ENCODE data around the gene NXPH1. TPM values are rescaled to one million over a fixed set of nuclear protein-coding genes. Genes with fewer than 3 reads are reported as not detected.

NXPH1 gene
- total RNA-seq, 2 donors from 2014 or later: not detected

- DNase-seq (ENCODE audit: low spot score): no peak
- H3K4me1 Mint-ChIP-seq (ENCODE audit: low read depth in 2 of 2): no peaks in the 10 kb centered on the region
- no peaks in the 10 kb centered on the region for H3K27me3 Mint-ChIP-seq
- H3K9me3 Mint-ChIP-seq: peaks cover 4% of the 10 kb centered on the region
- H3K4me3 Mint-ChIP-seq: no peak overlapping the region
- H3K36me3 Mint-ChIP-seq: no peaks in the 10 kb centered on the region
- no peak overlapping the region for H3K27ac Mint-ChIP-seq
- no peak for ATAC-seq
Measured at GRCh38 chr7:8566016-8566415, 132.6 kb downstream of the NXPH1 start.

DNA sequence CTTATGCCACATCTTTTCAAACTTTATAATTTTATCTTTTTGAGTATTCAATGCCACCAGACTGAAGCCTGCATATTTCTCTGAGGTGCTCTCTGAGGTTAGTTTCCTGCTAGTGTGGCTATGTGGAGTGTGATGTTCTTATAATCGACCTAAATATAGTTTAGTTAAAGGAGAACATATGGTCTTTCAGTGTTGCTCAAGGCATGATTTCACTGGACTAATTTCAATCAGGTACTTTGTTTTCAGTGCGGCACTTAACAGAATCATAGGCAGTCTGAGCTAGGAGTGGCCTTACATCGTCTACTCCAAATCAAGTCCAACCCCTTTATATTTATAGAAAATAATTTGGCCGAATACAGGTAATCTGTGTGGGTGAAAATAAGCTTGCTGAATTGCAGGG, 134.2 kb downstream of the NXPH1 start:
- no peak overlapping the region for H3K4me3 Mint-ChIP-seq
- no peak overlapping the region for H3K27ac Mint-ChIP-seq
- no peaks in the 10 kb centered on the region for H3K36me3 Mint-ChIP-seq
- no peak for ATAC-seq
- H3K4me1 Mint-ChIP-seq (ENCODE audit: low read depth in 2 of 2): no peaks in the 10 kb centered on the region
- no peaks in the 10 kb centered on the region for H3K27me3 Mint-ChIP-seq
- no peak for DNase-seq (ENCODE audit: low spot score)
- H3K9me3 Mint-ChIP-seq: peaks cover 4% of the 10 kb centered on the region

GRCh38 chr7:8579661-8580194, 146.3 kb downstream of the NXPH1 start:
- Mint-ChIP-seq H3K9me3 (peaks cover 3% of the 10 kb centered on the region), H3K27ac (no peak overlapping the region), H3K36me3 (no peaks in the 10 kb centered on the region), H3K4me3 (no peak overlapping the region), H3K4me1 (ENCODE audit: low read depth in 2 of 2) (no peaks in the 10 kb centered on the region), H3K27me3 (no peaks in the 10 kb centered on the region)
- no peak for ATAC-seq
- no peak for DNase-seq (ENCODE audit: low spot score)

DNA sequence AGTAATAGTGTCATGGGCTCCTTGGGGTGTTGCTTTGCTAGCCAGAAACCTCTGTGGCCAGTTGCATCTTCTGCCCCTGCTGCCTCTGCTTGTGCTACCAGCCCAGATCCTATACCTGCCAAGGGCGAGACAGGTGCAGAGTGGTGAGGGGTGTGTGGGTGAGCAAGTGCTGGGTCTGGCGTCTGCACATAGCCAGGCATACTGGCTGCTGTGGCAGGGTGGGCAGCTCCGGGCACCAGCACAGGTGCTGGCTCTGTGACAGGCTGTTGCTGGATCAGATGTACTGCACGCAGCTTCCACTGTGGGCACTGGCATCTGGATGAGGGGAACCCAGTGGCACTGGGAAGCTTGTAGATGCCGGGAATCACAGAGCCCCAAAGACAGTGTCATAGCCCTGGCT, 148.4 kb downstream of the NXPH1 start:
- H3K27ac Mint-ChIP-seq: no peak overlapping the region
- H3K9me3 Mint-ChIP-seq: peaks cover 8% of the 10 kb centered on the region
- no peaks in the 10 kb centered on the region for H3K27me3 Mint-ChIP-seq
- no peaks in the 10 kb centered on the region for H3K4me1 Mint-ChIP-seq (ENCODE audit: low read depth in 2 of 2)
- no peak overlapping the region for H3K4me3 Mint-ChIP-seq
- H3K36me3 Mint-ChIP-seq: no peaks in the 10 kb centered on the region
- DNase-seq (ENCODE audit: low spot score): no peak
- peak; percentile 45 to 57 for ATAC-seq

DNA sequence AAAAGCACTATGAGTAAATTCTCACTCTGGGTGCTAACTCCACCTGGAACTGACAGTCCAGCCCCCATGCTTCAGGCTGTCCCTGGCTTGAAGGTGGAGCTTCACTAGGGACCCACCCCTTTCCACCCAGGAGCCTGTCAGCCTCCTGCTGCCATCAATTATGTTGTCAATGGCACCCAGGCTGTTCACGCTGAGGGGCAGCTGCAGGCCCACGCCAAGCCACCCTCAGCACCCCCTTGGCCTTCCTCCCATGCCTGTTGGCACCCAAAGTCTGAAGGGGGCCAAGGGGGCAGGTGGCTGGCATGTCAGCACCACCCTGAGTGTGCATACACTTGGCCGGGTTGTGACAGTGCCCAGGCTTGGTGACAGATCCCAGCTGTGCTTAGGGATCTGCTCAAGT, 149.3 kb downstream of the NXPH1 start:
- Mint-ChIP-seq H3K4me3 (no peak overlapping the region), H3K36me3 (no peaks in the 10 kb centered on the region), H3K27me3 (no peaks in the 10 kb centered on the region), H3K27ac (no peak overlapping the region), H3K4me1 (ENCODE audit: low read depth in 2 of 2) (no peaks in the 10 kb centered on the region), H3K9me3 (peaks cover 8% of the 10 kb centered on the region)
- DNase-seq (ENCODE audit: low spot score) (no peak), ATAC-seq (no peak)

DNA sequence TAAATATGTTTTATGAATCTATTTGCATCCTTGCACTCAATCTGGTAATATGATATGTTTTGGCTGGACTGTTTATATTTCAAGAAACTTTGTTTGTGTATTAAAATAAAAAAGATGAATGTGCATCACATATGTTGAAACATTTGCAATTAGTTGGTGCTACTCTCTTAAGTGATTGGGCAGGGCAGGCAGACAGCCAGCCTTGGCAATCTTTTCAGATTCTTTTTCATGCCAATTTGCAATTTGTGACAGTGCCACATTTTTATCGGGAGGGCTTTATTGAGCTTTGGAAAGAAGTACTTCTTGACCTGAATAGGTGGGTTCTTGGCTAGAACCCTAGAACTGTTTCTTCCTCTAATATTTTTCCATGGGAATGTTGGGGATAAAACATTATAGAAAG, 152.2 kb downstream of the NXPH1 start:
- no peaks in the 10 kb centered on the region for H3K27me3 Mint-ChIP-seq
- no peaks in the 10 kb centered on the region for H3K36me3 Mint-ChIP-seq
- ATAC-seq (no peak), DNase-seq (ENCODE audit: low spot score) (no peak)
- no peaks in the 10 kb centered on the region for H3K4me1 Mint-ChIP-seq (ENCODE audit: low read depth in 2 of 2)
- H3K9me3 Mint-ChIP-seq: peaks cover 8% of the 10 kb centered on the region
- H3K27ac Mint-ChIP-seq: no peak overlapping the region
- no peak overlapping the region for H3K4me3 Mint-ChIP-seq

DNA sequence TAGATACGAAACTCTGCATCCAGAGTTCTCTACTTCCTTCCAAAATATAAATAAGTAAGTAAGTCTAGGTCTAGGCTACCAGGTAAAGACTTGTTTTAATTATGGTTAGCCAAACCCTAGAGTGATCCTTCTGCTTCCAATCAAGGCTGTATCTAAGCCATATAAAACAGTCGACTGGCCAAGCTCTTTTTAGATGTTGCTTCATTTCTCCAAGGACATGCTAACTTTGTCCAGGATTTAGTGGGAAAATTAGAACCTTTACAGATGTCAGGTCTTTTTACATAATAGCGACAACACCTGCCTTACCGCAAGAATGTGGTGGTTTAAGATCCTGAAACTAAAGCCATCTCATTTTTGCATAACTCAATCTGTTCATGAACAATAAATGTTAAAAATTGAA, 156.8 kb downstream of the NXPH1 start:
- no peaks in the 10 kb centered on the region for H3K36me3 Mint-ChIP-seq
- H3K4me3 Mint-ChIP-seq: no peak overlapping the region
- ATAC-seq (no peak), DNase-seq (ENCODE audit: low spot score) (no peak)
- no peaks in the 10 kb centered on the region for H3K27me3 Mint-ChIP-seq
- H3K27ac Mint-ChIP-seq: no peak overlapping the region
- H3K9me3 Mint-ChIP-seq: peaks cover 9% of the 10 kb centered on the region
- no peaks in the 10 kb centered on the region for H3K4me1 Mint-ChIP-seq (ENCODE audit: low read depth in 2 of 2)

DNA sequence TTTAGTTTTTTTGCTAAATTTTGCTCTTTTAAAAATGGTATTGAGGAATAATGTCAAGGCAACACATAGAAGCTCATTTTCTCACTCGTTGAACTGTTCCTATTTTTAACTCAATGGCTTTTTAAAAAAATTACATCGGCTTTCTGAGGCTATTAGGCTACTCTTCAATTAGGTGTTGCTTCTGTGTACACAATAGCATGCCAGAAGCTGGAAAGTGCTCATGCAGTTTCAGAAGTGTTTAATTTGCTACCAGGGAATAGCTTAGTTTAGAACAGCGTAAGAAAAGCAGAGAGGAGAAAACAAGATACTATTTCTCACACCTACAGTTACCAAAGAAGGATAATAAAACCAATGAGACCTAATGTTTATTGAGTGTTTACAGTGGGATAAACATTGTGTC, 157.4 kb downstream of the NXPH1 start:
- H3K4me1 Mint-ChIP-seq (ENCODE audit: low read depth in 2 of 2): no peaks in the 10 kb centered on the region
- no peak overlapping the region for H3K27ac Mint-ChIP-seq
- no peak for ATAC-seq
- no peaks in the 10 kb centered on the region for H3K27me3 Mint-ChIP-seq
- H3K4me3 Mint-ChIP-seq: no peak overlapping the region
- no peaks in the 10 kb centered on the region for H3K36me3 Mint-ChIP-seq
- peaks cover 9% of the 10 kb centered on the region for H3K9me3 Mint-ChIP-seq
- no peak for DNase-seq (ENCODE audit: low spot score)

- Mint-ChIP-seq H3K36me3 (no peaks in the 10 kb centered on the region), H3K4me1 (ENCODE audit: low read depth in 2 of 2) (no peaks in the 10 kb centered on the region), H3K9me3 (peaks cover 5% of the 10 kb centered on the region), H3K4me3 (no peak overlapping the region), H3K27me3 (no peaks in the 10 kb centered on the region), H3K27ac (no peak overlapping the region)
- no peak for DNase-seq (ENCODE audit: low spot score)
- ATAC-seq: no peak
Measured at GRCh38 chr7:8591289-8591688, 157.9 kb downstream of the NXPH1 start.

GRCh38 chr7:8592167-8592566, 158.8 kb downstream of the NXPH1 start:
- Mint-ChIP-seq H3K36me3 (no peaks in the 10 kb centered on the region), H3K4me1 (ENCODE audit: low read depth in 2 of 2) (no peaks in the 10 kb centered on the region), H3K4me3 (no peak overlapping the region), H3K27ac (no peak overlapping the region), H3K9me3 (peaks cover 4% of the 10 kb centered on the region), H3K27me3 (no peaks in the 10 kb centered on the region)
- no peak for ATAC-seq
- DNase-seq (ENCODE audit: low spot score): no peak

- Mint-ChIP-seq H3K27ac (no peak overlapping the region), H3K4me1 (ENCODE audit: low read depth in 2 of 2) (no peaks in the 10 kb centered on the region), H3K27me3 (no peaks in the 10 kb centered on the region), H3K4me3 (no peak overlapping the region), H3K36me3 (no peaks in the 10 kb centered on the region), H3K9me3 (peaks cover 4% of the 10 kb centered on the region)
- DNase-seq (ENCODE audit: low spot score) (no peak), ATAC-seq (no peak)
Measured at GRCh38 chr7:8594115-8594514, 160.7 kb downstream of the NXPH1 start.

GRCh38 chr7:8597565-8597964, 164.2 kb downstream of the NXPH1 start:
- DNase-seq (ENCODE audit: low spot score) (no peak), ATAC-seq (no peak)
- peaks cover 10% of the 10 kb centered on the region for H3K9me3 Mint-ChIP-seq
- H3K27me3 Mint-ChIP-seq: no peaks in the 10 kb centered on the region
- H3K4me3 Mint-ChIP-seq: no peak overlapping the region
- H3K27ac Mint-ChIP-seq: no peak overlapping the region
- no peaks in the 10 kb centered on the region for H3K36me3 Mint-ChIP-seq
- no peaks in the 10 kb centered on the region for H3K4me1 Mint-ChIP-seq (ENCODE audit: low read depth in 2 of 2)

DNA sequence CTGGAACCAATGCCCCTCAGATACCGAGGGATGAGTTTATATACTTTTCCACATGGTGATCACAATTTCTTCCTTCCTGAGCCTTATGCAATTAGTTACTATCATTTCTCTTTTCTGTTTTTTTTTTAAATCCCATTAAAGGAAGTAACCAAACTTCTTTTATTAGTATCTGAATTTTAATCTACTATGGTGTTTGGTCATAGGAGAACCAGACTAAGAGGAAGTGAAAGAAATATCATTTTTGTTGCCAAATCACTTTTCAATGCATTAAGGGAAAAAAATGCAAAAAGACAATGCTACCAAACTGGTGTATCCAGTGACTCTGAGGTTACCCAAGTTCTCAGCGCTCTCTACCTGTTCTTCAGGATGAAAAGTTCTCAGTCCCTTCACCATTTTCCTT, 167.7 kb downstream of the NXPH1 start:
- H3K27ac Mint-ChIP-seq: no peak overlapping the region
- H3K4me3 Mint-ChIP-seq: no peak overlapping the region
- no peak for DNase-seq (ENCODE audit: low spot score)
- H3K27me3 Mint-ChIP-seq: no peaks in the 10 kb centered on the region
- H3K9me3 Mint-ChIP-seq: peaks cover 6% of the 10 kb centered on the region
- no peaks in the 10 kb centered on the region for H3K36me3 Mint-ChIP-seq
- no peak for ATAC-seq
- no peaks in the 10 kb centered on the region for H3K4me1 Mint-ChIP-seq (ENCODE audit: low read depth in 2 of 2)

DNA sequence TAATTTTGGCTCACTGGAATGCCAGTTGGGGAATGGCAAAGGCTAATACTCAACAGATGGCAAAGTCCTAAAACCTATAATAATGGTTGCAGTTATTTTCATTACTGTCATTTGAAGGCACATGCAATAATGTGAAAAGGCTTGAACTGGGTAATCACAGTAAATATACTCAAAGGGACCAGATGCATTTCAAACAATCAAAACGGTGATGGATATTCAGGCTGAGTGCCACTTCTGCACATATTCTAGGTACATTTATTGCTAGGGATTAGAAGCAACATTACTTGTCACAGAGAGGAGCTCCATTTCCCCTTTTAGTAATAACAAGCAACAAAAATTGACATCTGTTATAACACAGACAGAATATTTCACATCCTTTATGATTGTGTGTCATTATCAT, 171.8 kb downstream of the NXPH1 start:
- DNase-seq (ENCODE audit: low spot score): no peak
- H3K4me3 Mint-ChIP-seq: no peak overlapping the region
- H3K36me3 Mint-ChIP-seq: no peaks in the 10 kb centered on the region
- ATAC-seq: no peak
- no peaks in the 10 kb centered on the region for H3K27me3 Mint-ChIP-seq
- H3K9me3 Mint-ChIP-seq: peaks cover 4% of the 10 kb centered on the region
- H3K27ac Mint-ChIP-seq: no peak overlapping the region
- no peaks in the 10 kb centered on the region for H3K4me1 Mint-ChIP-seq (ENCODE audit: low read depth in 2 of 2)

- H3K4me1 Mint-ChIP-seq (ENCODE audit: low read depth in 2 of 2): no peaks in the 10 kb centered on the region
- no peaks in the 10 kb centered on the region for H3K36me3 Mint-ChIP-seq
- H3K9me3 Mint-ChIP-seq: peaks cover 6% of the 10 kb centered on the region
- DNase-seq (ENCODE audit: low spot score) (no peak), ATAC-seq (no peak)
- no peak overlapping the region for H3K27ac Mint-ChIP-seq
- H3K4me3 Mint-ChIP-seq: no peak overlapping the region
- H3K27me3 Mint-ChIP-seq: no peaks in the 10 kb centered on the region
Measured at GRCh38 chr7:8612584-8612983, 179.2 kb downstream of the NXPH1 start.

Data from natural killer cell treated with Interleukin-12 subunit alpha and Interleukin-12 subunit beta and Interleukin-15 and Interleukin-18, amount 100 ng/mL, for 72 hours (primary cell).